ENCODE results near the gene FAM120C. TPM values are rescaled to one million over a fixed set of nuclear protein-coding genes. Genes with fewer than 3 reads are reported as not detected.

Gene FAM120C
- total RNA-seq (2012; rRNA removed) (3.6 TPM in 2 replicates), polyA plus RNA-seq (2012; rRNA removed) (3.4 and 3.5 TPM in 2 replicates), Bru-seq, nascent RNA (percentile 65 among the genes with signal in this experiment), BruChase-seq, experiment 1, labeled RNA remaining after a 6-hour chase (percentile 68 among the genes with signal in this experiment), BruChase-seq, experiment 2, labeled RNA remaining after a 2-hour chase (percentile 65 among the genes with signal in this experiment)
- polyA plus RNA-seq (2012; cell fraction: cytosol; rRNA removed), result 2.8 and 3.1 TPM in 2 replicates
- polyA plus RNA-seq (2012; cell fraction: nucleus; rRNA removed; ENCODE audit: low replicate concordance), result 5.4 and 10.8 TPM in 2 replicates
- long read RNA-seq, partial matches to known transcripts, result 0 of 3 reads
- long read RNA-seq, other reads (novel, unspliced or antisense), result 3 of 3 reads

- no TSS peak for BruUV-seq (replicated peaks)
- peak within 1 kb of the TSS; percentile 96 for H4K5ac ChIP-seq (ENCODE audit: low read depth, low read length)
- H3K9ac ChIP-seq (ENCODE audit: low read depth, low read length), result peak within 1 kb of the TSS; percentile 88
- peak within 1 kb of the TSS; percentile 86 for H3K56ac ChIP-seq (ENCODE audit: extremely low read depth, insufficient read depth, low read length)
- peak within 1 kb of the TSS; percentile 95 for H3K4ac ChIP-seq (ENCODE audit: low read depth, low read length)
- peak within 1 kb of the TSS; percentile 92 for H3K14ac ChIP-seq (replicated peaks; ENCODE audit: low read depth, low read length)
- WGBS, 2 experiments (ENCODE audit: extremely low coverage in 2 of 2, insufficient read length in 1 of 2), result 37% methylated on average over 21 of the region's 70 CpGs; no CpG with 5 or more reads in 1 of the 2 experiments
- ChIA-PET POLR2A (ENCODE audit: unreplicated experiment) (interaction anchor here (0.6 to 0.9 kb wide), 3 partner anchors 43 to 499 kb away, joined by 3 read pairs; no protein-coding TSS in a partner anchor), CTCF (interaction anchor here (0.6 kb wide), 1 partner anchor 34 kb away, joined by 3 read pairs; no protein-coding TSS in a partner anchor)
- peak within 1 kb of the TSS; percentile 80 for H2AK5ac ChIP-seq (ENCODE audit: low read depth, low read length)
- no peaks in the 10 kb centered on the region for H3K27me3 ChIP-seq (ENCODE audit: control insufficient read depth, insufficient read depth, low read length)
- no peaks in the 10 kb centered on the region for H3K9me3 ChIP-seq (ENCODE audit: control insufficient read depth, insufficient read depth, low read length)
- no peaks in the 10 kb centered on the region for H3K36me3 ChIP-seq (ENCODE audit: control insufficient read depth, insufficient read depth, low read length)
- peak within 1 kb of the TSS; percentile 98 for H3K27ac ChIP-seq (ENCODE audit: insufficient read depth, low read length)
- H3K79me1 ChIP-seq (ENCODE audit: low read depth in 1 of 2, low read length in 2 of 2), result peaks cover 0 to 17% of the 10 kb centered on the region in 2 experiments; a peak in 2 of 4 replicates
- H2BK5ac ChIP-seq (ENCODE audit: low read depth, low read length, poor library complexity, severe bottlenecking), result peak within 1 kb of the TSS; percentile 92
- H4K91ac ChIP-seq (ENCODE audit: insufficient read depth, low read depth, low read length), result peak within 1 kb of the TSS; percentile 88
- in situ Hi-C loops (cut with MboI; ENCODE audit: low sequenced_read_pairs) (no loop called here), dilution Hi-C loops (cut with HindIII; ENCODE audit: low sequenced_read_pairs, unreplicated experiment) (no loop called here), intact Hi-C loops (cut with micrococcal nuclease) (loop anchor here (2.0 to 10.0 kb wide), 3 partner anchors 48 to 498 kb away; partner anchors contain the start of genes HUWE1 and PHF8)
- no peak within 1 kb of the TSS; the same call in 2 of the 3 replicates for H2BK15ac ChIP-seq (ENCODE audit: low read depth, low read length)
- H2AFZ ChIP-seq (replicated peaks; ENCODE audit: low read length, poor library complexity), result peak within 1 kb of the TSS; percentile 92
- TF ChIP-seq NFE2L2 (IDR thresholded peaks at IDR 0.05; ENCODE audit: low read depth, low read length), result no peak
- no peak for TF ChIP-seq SMC3 (IDR thresholded peaks at IDR 0.05; ENCODE audit: low read depth, low read length)
- TF ChIP-seq FOS (IDR thresholded peaks at IDR 0.05; ENCODE audit: low read depth, low read length), result no peak
- TF ChIP-seq RCOR1 (IDR thresholded peaks at IDR 0.05; ENCODE audit: insufficient replicate concordance, low read length), result no peak
- peak; percentile 91; the same call in 1 of the 2 replicates for TF ChIP-seq MAZ (IDR thresholded peaks at IDR 0.05; ENCODE audit: borderline replicate concordance, low read depth, low read length)
- TF ChIP-seq ELK1 (IDR thresholded peaks at IDR 0.05; ENCODE audit: borderline replicate concordance, low read depth, low read length), result no peak
- peak; percentile 64; the same call in 1 of the 2 replicates for TF ChIP-seq POLR2A (IDR thresholded peaks at IDR 0.05; ENCODE audit: low read depth, low read length)
- TF ChIP-seq MXI1 (IDR thresholded peaks at IDR 0.05; ENCODE audit: borderline replicate concordance, low read depth, low read length), result peak; percentile 15; the same call in 1 of the 2 replicates
- no peak within 1 kb of the TSS; the same call in 1 of the 2 replicates for H2BK20ac ChIP-seq (ENCODE audit: low read depth, low read length)
- H3K9me1 ChIP-seq (ENCODE audit: insufficient read depth, low read length), result peaks cover 2% of the 10 kb centered on the region; the same call in 1 of the 2 replicates
- DNase-seq (peak; percentile 64), ATAC-seq (ENCODE audit: low read depth) (peak; percentile 68)
- H4K8ac ChIP-seq (ENCODE audit: low read depth in 2 of 2, low read length in 2 of 2), result peak within 1 kb of the TSS; percentile 77 to 94
- peak within 1 kb of the TSS; percentile 94; the same call in 1 of the 2 replicates for H3K23ac ChIP-seq (ENCODE audit: low read depth, low read length)
- H3K4me3 ChIP-seq (ENCODE audit: insufficient read depth, low read depth, low read length), result peak within 1 kb of the TSS; percentile 93
- H3K18ac ChIP-seq (ENCODE audit: low read depth, low read length), result peak within 1 kb of the TSS; percentile 94
- H3K4me1 ChIP-seq (ENCODE audit: control insufficient read depth, insufficient read depth, low read length), result no peaks in the 10 kb centered on the region
- H2BK120ac ChIP-seq (ENCODE audit: low read depth, low read length), result peak within 1 kb of the TSS; percentile 91
- H3K4me2 ChIP-seq (ENCODE audit: low read depth, low read length), result peak within 1 kb of the TSS; percentile 99
- H4K20me1 ChIP-seq (ENCODE audit: insufficient read depth, low read length), result no peaks in the 10 kb centered on the region; the same call in 1 of the 2 replicates
- peak within 1 kb of the TSS; percentile 96 for H2AK9ac ChIP-seq (replicated peaks; ENCODE audit: low read depth, low read length, poor library complexity)
Measured at GRCh38 chrX:54182864-54183613, at the start of gene FAM120C. Gene FAM120C (minus strand): TSS chrX:54183254. CDS start chrX:54183198, 56 bp downstream.

Data from IMR-90 (cell line).